ENCODE results near the gene ASB12. TPM values are rescaled to one million over a fixed set of nuclear protein-coding genes. Genes with fewer than 3 reads are reported as not detected.

Gene ASB12
- total and polyA plus RNA-seq, 7 donors, result 0.17 to 1.2 (median 0.36) TPM; not detected in 4

DNA sequence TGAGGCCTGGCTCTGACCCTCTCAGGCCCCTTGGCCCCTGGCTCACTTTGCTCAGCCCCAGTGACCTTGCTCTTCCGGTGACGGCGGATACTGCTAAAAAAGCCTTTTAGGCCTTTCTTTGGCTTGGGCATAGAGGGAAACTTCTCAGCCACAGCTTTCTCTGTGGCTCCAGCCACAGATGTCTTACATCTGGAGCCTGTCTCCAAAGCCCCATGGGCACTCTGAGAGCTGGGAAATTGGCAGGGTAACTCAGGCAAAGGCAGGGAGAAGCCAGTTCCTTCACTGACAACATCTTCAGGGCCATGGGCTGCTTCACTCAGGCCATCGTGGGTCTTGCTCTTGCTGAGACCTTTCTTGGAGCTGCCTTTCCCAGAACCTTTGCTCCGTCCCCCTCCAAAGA is 37.7 kb downstream of the ASB12 start:
- TF ChIP-seq, protein P1, sequence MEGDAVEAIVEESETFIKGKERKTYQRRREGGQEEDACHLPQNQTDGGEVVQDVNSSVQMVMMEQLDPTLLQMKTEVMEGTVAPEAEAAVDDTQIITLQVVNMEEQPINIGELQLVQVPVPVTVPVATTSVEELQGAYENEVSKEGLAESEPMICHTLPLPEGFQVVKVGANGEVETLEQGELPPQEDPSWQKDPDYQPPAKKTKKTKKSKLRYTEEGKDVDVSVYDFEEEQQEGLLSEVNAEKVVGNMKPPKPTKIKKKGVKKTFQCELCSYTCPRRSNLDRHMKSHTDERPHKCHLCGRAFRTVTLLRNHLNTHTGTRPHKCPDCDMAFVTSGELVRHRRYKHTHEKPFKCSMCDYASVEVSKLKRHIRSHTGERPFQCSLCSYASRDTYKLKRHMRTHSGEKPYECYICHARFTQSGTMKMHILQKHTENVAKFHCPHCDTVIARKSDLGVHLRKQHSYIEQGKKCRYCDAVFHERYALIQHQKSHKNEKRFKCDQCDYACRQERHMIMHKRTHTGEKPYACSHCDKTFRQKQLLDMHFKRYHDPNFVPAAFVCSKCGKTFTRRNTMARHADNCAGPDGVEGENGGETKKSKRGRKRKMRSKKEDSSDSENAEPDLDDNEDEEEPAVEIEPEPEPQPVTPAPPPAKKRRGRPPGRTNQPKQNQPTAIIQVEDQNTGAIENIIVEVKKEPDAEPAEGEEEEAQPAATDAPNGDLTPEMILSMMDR (IDR thresholded peaks at IDR 0.05), result no peak
- TF ChIP-seq POLR2AphosphoS5 (IDR thresholded peaks at IDR 0.05), result no peak
- TF ChIP-seq POLR2A (IDR thresholded peaks at IDR 0.05), result no peak
- no peak for TF ChIP-seq EP300 (IDR thresholded peaks at IDR 0.05)
- no peak for DNase-seq
- H3K27ac ChIP-seq, result no peak overlapping the region
- no peaks in the 10 kb centered on the region for H3K9me3 ChIP-seq
- no peaks in the 10 kb centered on the region for H3K27me3 ChIP-seq
- WGBS, 2 donors, result 91 to 98% methylated on average over 5 of the region's 5 CpGs
- intact Hi-C loops (cut with DNase I), result no loop called here
- H3K4me1 ChIP-seq, result no peaks in the 10 kb centered on the region
- H3K36me3 ChIP-seq, result peaks cover 0 to 23% (median 4%) of the 10 kb centered on the region in 4 donors
- no peak overlapping the region for H3K4me3 ChIP-seq

DNA sequence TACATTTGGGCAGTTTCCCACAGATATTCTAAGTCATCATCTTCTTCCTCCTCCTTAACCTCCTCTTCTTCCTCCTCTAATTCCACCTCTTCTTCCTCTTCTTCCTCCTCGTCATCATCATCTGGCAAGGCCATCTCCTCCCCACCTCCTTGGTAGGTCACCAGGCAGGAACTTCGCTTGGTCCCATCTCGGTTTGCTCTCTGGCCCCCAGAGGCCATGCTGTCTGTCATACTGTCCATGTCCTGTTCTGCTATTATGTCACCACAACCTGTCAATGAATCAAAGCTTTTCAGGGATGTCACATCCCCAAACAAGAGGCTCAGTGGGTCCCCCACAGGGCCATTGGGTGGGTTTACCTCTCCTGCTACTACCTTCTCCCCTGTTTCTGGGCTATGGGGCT is 38.4 kb downstream of the ASB12 start:
- TF ChIP-seq POLR2A (IDR thresholded peaks at IDR 0.05) (no peak), EP300 (IDR thresholded peaks at IDR 0.05) (no peak), POLR2AphosphoS5 (IDR thresholded peaks at IDR 0.05) (no peak)
- TF ChIP-seq, protein P1 (IDR thresholded peaks at IDR 0.05), result no peak
- Histone ChIP-seq H3K36me3 (peaks cover 0 to 23% (median 4%) of the 10 kb centered on the region in 4 donors), H3K9me3 (no peaks in the 10 kb centered on the region), H3K27ac (no peak overlapping the region), H3K27me3 (no peaks in the 10 kb centered on the region), H3K4me1 (no peaks in the 10 kb centered on the region), H3K4me3 (no peak overlapping the region)
- 92 to 94% methylated on average over 3 of the region's 3 CpGs for WGBS, 2 donors
- DNase-seq, result no peak
- intact Hi-C loops (cut with DNase I), result no loop called here

DNA sequence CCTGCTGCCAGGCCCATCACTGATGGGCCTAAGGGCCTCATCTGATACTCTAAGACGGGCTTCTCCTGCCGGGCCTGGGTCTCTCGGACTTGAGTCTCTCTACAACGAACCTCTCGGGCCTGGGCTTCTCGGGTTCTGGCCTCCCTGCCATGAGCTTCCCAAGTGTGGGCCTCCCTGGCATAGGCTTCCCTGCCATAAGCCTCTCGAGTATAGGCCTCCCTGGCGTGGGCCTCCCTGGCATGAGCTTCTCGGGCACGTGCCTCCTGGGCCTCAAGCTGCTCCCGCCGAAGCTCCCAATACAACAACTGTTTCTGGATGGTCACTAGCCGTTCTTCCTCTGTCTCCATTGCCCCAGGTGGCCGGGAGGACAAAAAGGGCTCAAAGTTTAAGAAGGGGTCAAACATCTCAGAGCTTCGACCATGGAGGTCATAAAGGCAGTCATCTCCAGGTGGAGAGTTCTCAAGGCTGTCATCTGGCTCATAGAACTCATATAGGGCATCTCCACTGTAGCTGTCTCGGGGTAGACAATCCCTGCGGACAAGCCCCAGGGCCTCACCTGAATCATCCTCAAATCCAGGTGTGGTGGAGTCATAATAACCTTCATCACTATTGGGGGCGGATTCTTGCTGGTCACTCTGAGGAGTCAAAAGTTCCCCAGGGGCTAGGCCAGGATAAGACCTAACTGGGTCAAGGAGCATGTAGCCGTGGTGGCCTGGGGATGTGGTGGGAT is 39.0 kb downstream of the ASB12 start:
- 97% methylated on average over 19 of the region's 19 CpGs for WGBS, 2 donors
- H3K4me3 ChIP-seq, result no peak overlapping the region
- TF ChIP-seq, protein P1 (IDR thresholded peaks at IDR 0.05), result no peak
- TF ChIP-seq POLR2A (IDR thresholded peaks at IDR 0.05), result no peak
- TF ChIP-seq POLR2AphosphoS5 (IDR thresholded peaks at IDR 0.05), result no peak
- TF ChIP-seq EP300 (IDR thresholded peaks at IDR 0.05), result no peak
- intact Hi-C loops (cut with DNase I), result no loop called here
- H3K36me3 ChIP-seq, result peaks cover 0 to 23% (median 4%) of the 10 kb centered on the region in 4 donors
- H3K9me3 ChIP-seq, result no peaks in the 10 kb centered on the region
- H3K27ac ChIP-seq, result no peak overlapping the region
- DNase-seq, result no peak
- no peaks in the 10 kb centered on the region for H3K27me3 ChIP-seq
- H3K4me1 ChIP-seq, result no peaks in the 10 kb centered on the region

DNA sequence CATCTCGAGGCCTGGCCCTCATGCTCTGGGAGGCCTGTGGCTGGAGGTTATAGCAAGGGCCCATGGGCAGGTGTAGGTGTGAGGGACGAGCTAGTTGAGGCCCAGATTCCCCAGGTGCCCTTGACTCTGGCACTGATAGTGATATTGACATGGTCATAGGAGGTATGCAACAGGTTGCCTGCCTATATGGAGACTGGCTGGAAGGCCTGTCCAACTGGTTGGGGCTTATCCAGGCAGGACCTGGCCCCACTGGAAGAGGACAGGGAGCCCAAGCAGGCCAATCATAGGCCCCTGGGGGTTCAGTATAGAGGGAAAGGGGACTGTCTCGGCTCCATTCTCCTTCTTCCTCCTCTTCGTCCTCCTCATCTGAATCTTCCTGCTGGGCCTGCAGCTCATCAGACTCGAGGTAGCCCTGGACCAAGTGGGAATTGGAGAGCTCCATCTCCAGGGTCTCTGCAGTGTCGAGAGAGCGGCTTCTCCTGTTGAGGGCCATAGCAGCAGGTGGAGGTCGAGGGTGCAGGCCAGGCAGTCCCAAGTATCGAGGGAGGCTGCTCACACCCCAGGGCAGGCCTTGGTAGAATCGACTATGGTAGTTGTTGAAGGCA is 40.2 kb downstream of the ASB12 start:
- H3K36me3 ChIP-seq, result peaks cover 0 to 23% (median 4%) of the 10 kb centered on the region in 4 donors
- no peak overlapping the region for H3K27ac ChIP-seq
- no peaks in the 10 kb centered on the region for H3K27me3 ChIP-seq
- H3K4me3 ChIP-seq, result no peak overlapping the region
- H3K9me3 ChIP-seq, result no peaks in the 10 kb centered on the region
- TF ChIP-seq, protein P1 (IDR thresholded peaks at IDR 0.05), result no peak
- TF ChIP-seq POLR2A (IDR thresholded peaks at IDR 0.05) (no peak), EP300 (IDR thresholded peaks at IDR 0.05) (no peak), POLR2AphosphoS5 (IDR thresholded peaks at IDR 0.05) (no peak)
- DNase-seq, result no peak
- intact Hi-C loops (cut with DNase I), result no loop called here
- no peaks in the 10 kb centered on the region for H3K4me1 ChIP-seq
- WGBS, 2 donors, result 96% methylated on average over 10 of the region's 10 CpGs
